Activated effector memory CD4-positive, alpha-beta T cell treated with anti-CD3 and anti-CD28 coated beads, Interleukin-2, amount 50 U/mL, for 16 hours (primary cell): ENCODE data around the gene KLLN.
"Not testable (repeated sequence)": the region's sequence is repeated elsewhere in the genome, so short reads cannot be mapped to it uniquely, and the experiment has no call there.

ENCODE experiments used
- DNase-seq: peaks from one replicate; pipeline ENCODE4 v3.0.0-alpha.2; 2020

Gene KLLN

GRCh38 chr10:87838650-87839049 is 24.7 kb downstream of the KLLN start:
- DNase-seq = no peak

GRCh38 chr10:87837445-87837844 is 25.9 kb downstream of the KLLN start:
- DNase-seq = no peak

- DNase-seq = no peak
Measured at GRCh38 chr10:87836098-87836497, 27.2 kb downstream of the KLLN start.

- DNase-seq = no peak
Measured at GRCh38 chr10:87829986-87830729, 33.2 kb downstream of the KLLN start.

- not testable (repeated sequence) for DNase-seq
Measured at GRCh38 chr10:87829051-87829450, 34.3 kb downstream of the KLLN start.

GRCh38 chr10:87827681-87828080 is 35.7 kb downstream of the KLLN start:
- DNase-seq = no peak

- no peak for DNase-seq
Measured at GRCh38 chr10:87826653-87827052, 36.7 kb downstream of the KLLN start.

GRCh38 chr10:87819289-87819585 is 44.1 kb downstream of the KLLN start:
- DNase-seq = no peak

- peak; percentile 89 for DNase-seq
Measured at GRCh38 chr10:87818505-87819288, 44.6 kb downstream of the KLLN start.

GRCh38 chr10:87817609-87818504 is 45.5 kb downstream of the KLLN start, which contains the start of gene ATAD1:
TSS of gene ATAD1 (minus strand) at chr10:87818226. CDS start at chr10:87814599, 3,627 bp downstream.
- DNase-seq = peak; percentile 96

GRCh38 chr10:87816898-87817608 is 46.3 kb downstream of the KLLN start:
- no peak for DNase-seq

GRCh38 chr10:87816163-87816897 is 47.0 kb downstream of the KLLN start:
- no peak for DNase-seq
